ENCODE data around the gene SIN3A.

GRCh38 chr15:75338661-75339240 lies 112.7 kb downstream of the SIN3A start:
- TF ChIP-seq GATA2 (IDR thresholded peaks at IDR 0.05; ENCODE audit: low read depth, low read length) (no peak), GATA3 (IDR thresholded peaks at IDR 0.05; ENCODE audit: low read depth, low read length) (no peak)
